Glutamatergic neuron (in vitro differentiated cells): ENCODE data around the gene TPGS2. TPM values are rescaled to one million over a fixed set of nuclear protein-coding genes. Genes with fewer than 3 reads are reported as not detected.

ENCODE experiments used
- DNase-seq: peaks from one replicate; pipeline ENCODE4 v3.0.0; 2022
- H3K27ac Mint-ChIP-seq: one replicate; pipeline ENCODE4 v1.8.0; 2020; ENCODE audit warnings: mild to moderate bottlenecking, mixed read lengths, inconsistent platforms; ENCODE audit not compliant: unreplicated experiment
- H3K27me3 Mint-ChIP-seq: one replicate; pipeline ENCODE4 v1.8.0; 2020; ENCODE audit warnings: mild to moderate bottlenecking, moderate library complexity, mixed read lengths, inconsistent platforms; ENCODE audit not compliant: unreplicated experiment
- H3K36me3 Mint-ChIP-seq: one replicate; pipeline ENCODE4 v1.8.0; 2020; ENCODE audit warnings: mild to moderate bottlenecking, mixed read lengths, inconsistent platforms; ENCODE audit not compliant: unreplicated experiment
- H3K4me1 Mint-ChIP-seq: one replicate; pipeline ENCODE4 v1.8.0; 2020; ENCODE audit warnings: mild to moderate bottlenecking, low read depth, mixed read lengths, inconsistent platforms; ENCODE audit not compliant: unreplicated experiment
- H3K4me3 Mint-ChIP-seq: one replicate; pipeline ENCODE4 v1.8.0; 2020; ENCODE audit warnings: mild to moderate bottlenecking, mixed read lengths, inconsistent platforms; ENCODE audit not compliant: unreplicated experiment
- H3K9me3 Mint-ChIP-seq: one replicate; pipeline ENCODE4 v1.8.0; 2020; ENCODE audit warnings: mild to moderate bottlenecking, moderate library complexity, mixed read lengths, inconsistent platforms; ENCODE audit not compliant: unreplicated experiment
- CTCF ChIP-seq: fragments of 200-600 bp; sonication (generic); IDR thresholded peaks from one replicate; pipeline ENCODE4 v1.5.0; 2021; ENCODE audit not compliant: partially characterized antibody, unreplicated experiment
- total RNA-seq: library from RNA; stranded (reverse); fragmentation: NEBNext Ultra II Directional; extraction: Animal tissue kit (Norgen Biotek cat#: 25700); gene quantifications from one replicate; pipeline ENCODE4 v1.2.1, GENCODE V29; 2021; ENCODE audit not compliant: unreplicated experiment

The TPGS2 gene
- total RNA-seq, 1 donor from 2014 or later: 166 TPM

GRCh38 chr18:36782710-36783109 lies 46.1 kb downstream of the TPGS2 start:
- H3K4me1 Mint-ChIP-seq: no peaks in the 10 kb centered on the region
- no peaks in the 10 kb centered on the region for H3K9me3 Mint-ChIP-seq
- TF ChIP-seq CTCF: no peak
- H3K36me3 Mint-ChIP-seq: no peaks in the 10 kb centered on the region
- no peak for DNase-seq
- no peaks in the 10 kb centered on the region for H3K27me3 Mint-ChIP-seq
- no peak overlapping the region for H3K27ac Mint-ChIP-seq
- no peak overlapping the region for H3K4me3 Mint-ChIP-seq

GRCh38 chr18:36780748-36781147 lies 48.1 kb downstream of the TPGS2 start:
- TF ChIP-seq CTCF: no peak
- H3K27me3 Mint-ChIP-seq: no peaks in the 10 kb centered on the region
- DNase-seq: no peak
- H3K4me1 Mint-ChIP-seq: peaks cover 5% of the 10 kb centered on the region
- H3K4me3 Mint-ChIP-seq: no peak overlapping the region
- no peaks in the 10 kb centered on the region for H3K9me3 Mint-ChIP-seq
- H3K27ac Mint-ChIP-seq: no peak overlapping the region
- H3K36me3 Mint-ChIP-seq: no peaks in the 10 kb centered on the region

- no peaks in the 10 kb centered on the region for H3K36me3 Mint-ChIP-seq
- DNase-seq: no peak
- no peak for TF ChIP-seq CTCF
- no peaks in the 10 kb centered on the region for H3K9me3 Mint-ChIP-seq
- peaks cover 12% of the 10 kb centered on the region for H3K4me1 Mint-ChIP-seq
- no peak overlapping the region for H3K27ac Mint-ChIP-seq
- H3K27me3 Mint-ChIP-seq: no peaks in the 10 kb centered on the region
- H3K4me3 Mint-ChIP-seq: no peak overlapping the region
Measured at GRCh38 chr18:36777566-36777965, 51.2 kb downstream of the TPGS2 start.

- DNase-seq: no peak
- Mint-ChIP-seq H3K9me3 (no peaks in the 10 kb centered on the region), H3K4me1 (peaks cover 12% of the 10 kb centered on the region), H3K27me3 (no peaks in the 10 kb centered on the region), H3K27ac (no peak overlapping the region), H3K36me3 (no peaks in the 10 kb centered on the region), H3K4me3 (no peak overlapping the region)
- no peak for TF ChIP-seq CTCF
Measured at GRCh38 chr18:36776650-36777049, 52.2 kb downstream of the TPGS2 start.

GRCh38 chr18:36775396-36775795 lies 53.4 kb downstream of the TPGS2 start:
- DNase-seq: no peak
- H3K4me1 Mint-ChIP-seq: peaks cover 12% of the 10 kb centered on the region
- H3K36me3 Mint-ChIP-seq: no peaks in the 10 kb centered on the region
- no peaks in the 10 kb centered on the region for H3K9me3 Mint-ChIP-seq
- peaks cover 3% of the 10 kb centered on the region for H3K27me3 Mint-ChIP-seq
- TF ChIP-seq CTCF: no peak
- peak overlapping the region; percentile 67 for H3K4me3 Mint-ChIP-seq
- no peak overlapping the region for H3K27ac Mint-ChIP-seq
